Sigmoid colon (tissue), 7 donors: Measurements from ENCODE around the gene NOD2. TPM values are rescaled to one million over a fixed set of nuclear protein-coding genes. Genes with fewer than 3 reads are reported as not detected.

Source experiments
- DNase-seq: peaks from one replicate; pipeline ENCODE4 v3.0.0-alpha.2; 2019
- H3K27ac ChIP-seq, 4 donors: fragments of 200-600 bp; sonication (generic); one replicate each; pipeline ENCODE4 v1.5.1; 2016 to 2019; ENCODE audit warnings: mild to moderate bottlenecking in 1 of 4
- H3K27me3 ChIP-seq, 3 donors: fragments of 200-600 bp; sonication (generic); one replicate each; pipeline ENCODE4 v1.5.1; 2019; ENCODE audit warnings: mild to moderate bottlenecking in 1 of 3
- H3K36me3 ChIP-seq, 4 donors: fragments of 200-600 bp; sonication (generic); one replicate each; pipeline ENCODE4 v1.5.1; 2016 to 2019
- H3K4me1 ChIP-seq, 4 donors: fragments of 200-600 bp; sonication (generic); one replicate each; pipeline ENCODE4 v1.5.1; 2017 to 2019
- H3K4me3 ChIP-seq, 4 donors: fragments of 200-600 bp; sonication (generic); one replicate each; pipeline ENCODE4 v1.5.1; 2017 to 2019; ENCODE audit warnings: mild to moderate bottlenecking in 2 of 4, moderate library complexity in 1 of 4
- H3K9me3 ChIP-seq, 4 donors: fragments of 200-600 bp in 3 of 4; sonication (generic) in 3 of 4; one replicate each; pipeline versions ENCODE4 v1.5.1 to v1.6.1; 2013 to 2019
- CTCF ChIP-seq, 4 experiments: fragments of 450-650 bp in 3 of 4; fragments of 200-600 bp in 1 of 4; IDR thresholded peaks; one replicate each; pipeline ENCODE4 v1.5.1; 2016 to 2019; ENCODE audit warnings: antibody characterized with exemption in 4 of 4, mild to moderate bottlenecking in 3 of 4, moderate library complexity in 2 of 4
- EP300 ChIP-seq, 4 donors: sonication (generic); formaldehyde crosslinking; IDR thresholded peaks; one replicate each; pipeline ENCODE4 v1.6.1; 2017; ENCODE audit warnings: antibody characterized with exemption in 4 of 4
- POLR2A ChIP-seq, 2 donors: fragments of 450-650 bp; IDR thresholded peaks; one replicate each; pipeline ENCODE4 v1.6.1; 2016; ENCODE audit warnings: antibody characterized with exemption in 2 of 2, mild to moderate bottlenecking in 2 of 2, moderate library complexity in 2 of 2
- POLR2AphosphoS5 ChIP-seq, 4 donors: sonication (generic); formaldehyde crosslinking; IDR thresholded peaks; one replicate each; pipeline ENCODE4 v1.6.1; 2017; ENCODE audit warnings: antibody characterized with exemption in 4 of 4
- WGBS, 2 donors: extraction: QIAGEN DNeasy Blood & Tissue Kit; methylation state at CpG; one replicate each; pipeline ENCODE4 v1.1.7; 2013; 5-methylcytosine and 5-hydroxymethylcytosine counted together
- intact Hi-C: fragments of 100-400 bp; cut with DNase I; formaldehyde crosslinking; loops from one replicate; pipeline ENCODE4 v1.15.1; 2023
- polyA plus RNA-seq, 3 donors: library from polyadenylated mRNA; stranded (reverse); fragments of 200-250 nt; gene quantifications; one replicate each; pipeline ENCODE4 v1.2.3, GENCODE V29; 2013
- total RNA-seq, 4 donors: library from RNA; depleted of rRNA; stranded (reverse); fragments of >200 nt; gene quantifications; one replicate each; pipeline ENCODE4 v1.1.0, GENCODE V29; 2016
- donor health status: healthy with polysubstance abuse.
- donor health status: Bipolar disorder and iron deficiency.
- donor health status: healthy.

Gene NOD2
- total and polyA plus RNA-seq, 7 donors = 0.23 to 3.0 (median 2.5) TPM

- DNase-seq = no peak
- TF ChIP-seq POLR2AphosphoS5 (IDR thresholded peaks at IDR 0.05) (no peak), EP300 (IDR thresholded peaks at IDR 0.05) (no peak), POLR2A (IDR thresholded peaks at IDR 0.05) (no peak), CTCF (IDR thresholded peaks at IDR 0.05) (no peak)
- intact Hi-C loops = no loop called here
- Histone ChIP-seq H3K36me3 (no peaks in the 10 kb centered on the region), H3K9me3 (peaks cover 4 to 13% (median 7%) of the 10 kb centered on the region in 4 donors), H3K4me3 (no peak overlapping the region), H3K27ac (no peak overlapping the region), H3K4me1 (peaks cover 0 to 4% (median 0%) of the 10 kb centered on the region in 4 donors), H3K27me3 (peaks cover 0 to 14% (median 0%) of the 10 kb centered on the region in 3 donors)
- whole genome bisulfite sequencing, 2 donors = 92 to 94% methylated on average over 4 of the region's 4 CpGs
Measured at GRCh38 chr16:50674831-50675230, 18.6 kb upstream of the NOD2 start.

GRCh38 chr16:50675686-50676610 is 17.5 kb upstream of the NOD2 start:
- intact Hi-C loops = no loop called here

GRCh38 chr16:50676684-50677225 is 16.7 kb upstream of the NOD2 start:
- no peak overlapping the region for H3K4me3 ChIP-seq
- no peak overlapping the region for H3K27ac ChIP-seq
- peaks cover 0 to 4% (median 0%) of the 10 kb centered on the region in 4 donors for H3K4me1 ChIP-seq
- peaks cover 0 to 14% (median 0%) of the 10 kb centered on the region in 3 donors for H3K27me3 ChIP-seq
- intact Hi-C loops = no loop called here
- H3K9me3 ChIP-seq = peaks cover 3 to 10% (median 6%) of the 10 kb centered on the region in 4 donors
- DNase-seq = no peak
- 78 to 88% methylated on average over 9 of the region's 9 CpGs for WGBS, 2 donors
- TF ChIP-seq POLR2AphosphoS5 (IDR thresholded peaks at IDR 0.05) (no peak), EP300 (IDR thresholded peaks at IDR 0.05) (no peak), POLR2A (IDR thresholded peaks at IDR 0.05) (no peak), CTCF (IDR thresholded peaks at IDR 0.05) (no peak)
- H3K36me3 ChIP-seq = no peaks in the 10 kb centered on the region

More at GRCh38 chr16:50675686-50676610, 17.5 kb upstream of the NOD2 start:
- DNase-seq = no peak
- H3K36me3 ChIP-seq = no peaks in the 10 kb centered on the region
- peaks cover 0 to 4% (median 0%) of the 10 kb centered on the region in 4 donors for H3K4me1 ChIP-seq
- peaks cover 0 to 14% (median 0%) of the 10 kb centered on the region in 3 donors for H3K27me3 ChIP-seq
- TF ChIP-seq POLR2AphosphoS5 (IDR thresholded peaks at IDR 0.05) (no peak), POLR2A (IDR thresholded peaks at IDR 0.05) (no peak), CTCF (IDR thresholded peaks at IDR 0.05) (no peak), EP300 (IDR thresholded peaks at IDR 0.05) (no peak)
- H3K27ac ChIP-seq = no peak overlapping the region
- peaks cover 4 to 13% (median 7%) of the 10 kb centered on the region in 4 donors for H3K9me3 ChIP-seq
- H3K4me3 ChIP-seq = no peak overlapping the region
- WGBS, 2 donors = 87 to 90% methylated on average over 23 of the region's 23 CpGs

GRCh38 chr16:50677351-50677750 is 16.1 kb upstream of the NOD2 start:
- TF ChIP-seq CTCF (IDR thresholded peaks at IDR 0.05) = peak in 1 of 4 experiments; percentile 9
- TF ChIP-seq POLR2A (IDR thresholded peaks at IDR 0.05) = no peak
- no peak for TF ChIP-seq EP300 (IDR thresholded peaks at IDR 0.05)
- no peak for TF ChIP-seq POLR2AphosphoS5 (IDR thresholded peaks at IDR 0.05)
- no peak overlapping the region for H3K4me3 ChIP-seq
- peaks cover 0 to 5% (median 1%) of the 10 kb centered on the region in 4 donors for H3K9me3 ChIP-seq
- H3K4me1 ChIP-seq = peaks cover 0 to 4% (median 0%) of the 10 kb centered on the region in 4 donors
- 69 to 85% methylated on average over 7 of the region's 7 CpGs for WGBS, 2 donors
- intact Hi-C loops = no loop called here
- H3K36me3 ChIP-seq = no peaks in the 10 kb centered on the region
- DNase-seq = no peak
- no peak overlapping the region for H3K27ac ChIP-seq
- peaks cover 0 to 14% (median 0%) of the 10 kb centered on the region in 3 donors for H3K27me3 ChIP-seq
